ENCODE measurements around the gene C2orf92. TPM values are rescaled to one million over a fixed set of nuclear protein-coding genes. Genes with fewer than 3 reads are reported as not detected.

The C2orf92 gene
- total RNA-seq = 10 to 100 TPM in 2 of 4 donors, 1 to 10 TPM in 2; 8.6 to 23.7 (median 12.2) TPM

GRCh38 chr2:97669448-97669847 lies at the start of gene C2orf92:
TSS of gene C2orf92 (plus strand) at chr2:97669713. CDS start at chr2:97669789, 76 bp downstream.
- no peak for TF ChIP-seq CTCF (IDR thresholded peaks at IDR 0.05; ENCODE audit: low read depth)

GRCh38 chr2:97644023-97644717 lies 25.3 kb upstream of the C2orf92 start:
- no peak for TF ChIP-seq CTCF (IDR thresholded peaks at IDR 0.05; ENCODE audit: low read depth)

GRCh38 chr2:97645112-97645694 lies 24.3 kb upstream of the C2orf92 start:
- no peak for TF ChIP-seq CTCF (IDR thresholded peaks at IDR 0.05; ENCODE audit: low read depth)

- TF ChIP-seq CTCF (IDR thresholded peaks at IDR 0.05; ENCODE audit: low read depth) = no peak
Measured at GRCh38 chr2:97645695-97646629, 23.6 kb upstream of the C2orf92 start, which contains the start of gene COX5B. TSS of gene COX5B (plus strand) at chr2:97646062. CDS start at chr2:97646087, 25 bp downstream.

GRCh38 chr2:97646977-97647376 lies 22.5 kb upstream of the C2orf92 start:
- TF ChIP-seq CTCF (IDR thresholded peaks at IDR 0.05; ENCODE audit: low read depth) = no peak

GRCh38 chr2:97651114-97651513 lies 18.4 kb upstream of the C2orf92 start:
- TF ChIP-seq CTCF (IDR thresholded peaks at IDR 0.05; ENCODE audit: low read depth) = no peak

GRCh38 chr2:97653473-97653872 lies 16.0 kb upstream of the C2orf92 start:
- no peak for TF ChIP-seq CTCF (IDR thresholded peaks at IDR 0.05; ENCODE audit: low read depth)

Data from subcutaneous adipose tissue (tissue), 4 donors.